ENCODE results near the gene YES1.
"Not testable (repeated sequence)": the region's sequence is repeated elsewhere in the genome, so short reads cannot be mapped to it uniquely, and the experiment has no call there.

The YES1 gene

DNA sequence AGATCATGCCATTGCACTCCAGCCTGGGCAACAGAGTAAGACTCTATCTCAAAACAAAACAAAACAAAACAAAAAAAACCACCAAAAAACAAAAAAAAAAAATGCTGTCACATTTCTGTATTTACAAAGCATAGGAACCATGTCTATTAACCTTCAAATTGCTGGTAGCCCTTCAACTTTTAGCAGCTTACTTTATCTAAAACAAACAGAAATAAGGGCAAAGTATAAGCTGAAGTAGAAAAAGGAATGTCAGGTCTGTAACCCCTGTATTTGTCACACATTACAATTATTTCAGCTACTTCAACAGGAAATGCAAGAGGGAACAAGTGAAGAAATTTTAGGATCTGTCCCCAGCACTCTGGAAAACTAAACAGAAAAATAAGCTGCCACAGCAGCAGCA, 129.2 kb downstream of the YES1 start:
- Histone ChIP-seq H3K27ac (replicated peaks) (no peak overlapping the region), H3K4me3 (replicated peaks; ENCODE audit: insufficient read depth, low read length) (no peak overlapping the region), H3K27me3 (ENCODE audit: insufficient read depth, poor library complexity, severe bottlenecking) (no peaks in the 10 kb centered on the region)
- no peak for TF ChIP-seq POLR2AphosphoS5 (IDR thresholded peaks at IDR 0.05; ENCODE audit: low read depth)
- no peak for DNase-seq (ENCODE audit: low read depth in 1 of 2, low spot score in 1 of 2)

DNA sequence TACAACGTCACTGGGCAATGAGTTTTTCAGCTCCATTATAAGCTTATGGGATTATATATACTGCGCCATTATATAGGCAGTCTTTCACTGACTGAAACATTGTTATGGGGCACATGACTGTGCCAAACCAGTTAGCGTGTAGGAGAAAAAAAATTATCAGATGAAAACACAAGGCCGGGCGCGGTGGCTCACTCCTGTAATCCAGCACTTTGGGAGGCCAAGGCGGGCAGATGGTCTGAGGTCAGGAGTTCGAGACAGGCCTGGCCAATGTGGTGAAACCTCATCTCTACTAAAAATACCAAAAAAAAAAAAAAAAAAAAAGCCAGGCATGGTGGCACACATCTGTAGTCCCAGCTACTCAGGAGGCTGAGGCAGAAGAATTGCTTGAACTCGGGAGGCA, 129.6 kb downstream of the YES1 start:
- not testable (repeated sequence) for H3K27me3 ChIP-seq (ENCODE audit: insufficient read depth, poor library complexity, severe bottlenecking); H3K27ac ChIP-seq (replicated peaks); H3K4me3 ChIP-seq (replicated peaks; ENCODE audit: insufficient read depth, low read length); DNase-seq (ENCODE audit: low read depth in 1 of 2, low spot score in 1 of 2)

DNA sequence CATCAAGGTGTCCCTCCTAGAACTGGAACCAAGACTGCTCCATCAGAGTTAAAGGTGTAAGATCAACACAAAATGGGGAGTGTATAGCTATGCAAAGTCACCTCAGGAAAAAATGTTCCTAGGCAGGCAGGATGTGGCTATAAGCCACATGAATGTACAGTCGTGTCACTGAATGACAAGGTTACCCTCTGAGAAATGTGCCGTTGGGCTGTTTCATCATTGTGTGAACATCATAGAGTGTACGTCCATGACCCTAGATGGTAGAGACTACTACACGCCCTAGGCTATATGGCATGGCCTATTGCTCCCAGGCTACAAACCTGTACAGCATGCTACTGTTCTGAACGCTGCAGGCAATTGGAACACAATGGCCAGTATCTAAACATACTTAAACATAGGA, 130.1 kb downstream of the YES1 start:
- Histone ChIP-seq H3K4me3 (replicated peaks; ENCODE audit: insufficient read depth, low read length) (no peak overlapping the region), H3K27ac (replicated peaks) (no peak overlapping the region), H3K27me3 (ENCODE audit: insufficient read depth, poor library complexity, severe bottlenecking) (no peaks in the 10 kb centered on the region)
- no peak for DNase-seq (ENCODE audit: low read depth in 1 of 2, low spot score in 1 of 2)
- TF ChIP-seq, protein P1, sequence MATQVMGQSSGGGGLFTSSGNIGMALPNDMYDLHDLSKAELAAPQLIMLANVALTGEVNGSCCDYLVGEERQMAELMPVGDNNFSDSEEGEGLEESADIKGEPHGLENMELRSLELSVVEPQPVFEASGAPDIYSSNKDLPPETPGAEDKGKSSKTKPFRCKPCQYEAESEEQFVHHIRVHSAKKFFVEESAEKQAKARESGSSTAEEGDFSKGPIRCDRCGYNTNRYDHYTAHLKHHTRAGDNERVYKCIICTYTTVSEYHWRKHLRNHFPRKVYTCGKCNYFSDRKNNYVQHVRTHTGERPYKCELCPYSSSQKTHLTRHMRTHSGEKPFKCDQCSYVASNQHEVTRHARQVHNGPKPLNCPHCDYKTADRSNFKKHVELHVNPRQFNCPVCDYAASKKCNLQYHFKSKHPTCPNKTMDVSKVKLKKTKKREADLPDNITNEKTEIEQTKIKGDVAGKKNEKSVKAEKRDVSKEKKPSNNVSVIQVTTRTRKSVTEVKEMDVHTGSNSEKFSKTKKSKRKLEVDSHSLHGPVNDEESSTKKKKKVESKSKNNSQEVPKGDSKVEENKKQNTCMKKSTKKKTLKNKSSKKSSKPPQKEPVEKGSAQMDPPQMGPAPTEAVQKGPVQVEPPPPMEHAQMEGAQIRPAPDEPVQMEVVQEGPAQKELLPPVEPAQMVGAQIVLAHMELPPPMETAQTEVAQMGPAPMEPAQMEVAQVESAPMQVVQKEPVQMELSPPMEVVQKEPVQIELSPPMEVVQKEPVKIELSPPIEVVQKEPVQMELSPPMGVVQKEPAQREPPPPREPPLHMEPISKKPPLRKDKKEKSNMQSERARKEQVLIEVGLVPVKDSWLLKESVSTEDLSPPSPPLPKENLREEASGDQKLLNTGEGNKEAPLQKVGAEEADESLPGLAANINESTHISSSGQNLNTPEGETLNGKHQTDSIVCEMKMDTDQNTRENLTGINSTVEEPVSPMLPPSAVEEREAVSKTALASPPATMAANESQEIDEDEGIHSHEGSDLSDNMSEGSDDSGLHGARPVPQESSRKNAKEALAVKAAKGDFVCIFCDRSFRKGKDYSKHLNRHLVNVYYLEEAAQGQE (IDR thresholded peaks at IDR 0.05; ENCODE audit: insufficient replicate concordance, low read depth): no peak
- TF ChIP-seq SPI1 (IDR thresholded peaks at IDR 0.05; ENCODE audit: borderline replicate concordance, low read depth) (no peak), POLR2AphosphoS5 (IDR thresholded peaks at IDR 0.05; ENCODE audit: low read depth) (no peak), GABPA (IDR thresholded peaks at IDR 0.05; ENCODE audit: low read depth) (no peak)
- TF ChIP-seq, protein P2, sequence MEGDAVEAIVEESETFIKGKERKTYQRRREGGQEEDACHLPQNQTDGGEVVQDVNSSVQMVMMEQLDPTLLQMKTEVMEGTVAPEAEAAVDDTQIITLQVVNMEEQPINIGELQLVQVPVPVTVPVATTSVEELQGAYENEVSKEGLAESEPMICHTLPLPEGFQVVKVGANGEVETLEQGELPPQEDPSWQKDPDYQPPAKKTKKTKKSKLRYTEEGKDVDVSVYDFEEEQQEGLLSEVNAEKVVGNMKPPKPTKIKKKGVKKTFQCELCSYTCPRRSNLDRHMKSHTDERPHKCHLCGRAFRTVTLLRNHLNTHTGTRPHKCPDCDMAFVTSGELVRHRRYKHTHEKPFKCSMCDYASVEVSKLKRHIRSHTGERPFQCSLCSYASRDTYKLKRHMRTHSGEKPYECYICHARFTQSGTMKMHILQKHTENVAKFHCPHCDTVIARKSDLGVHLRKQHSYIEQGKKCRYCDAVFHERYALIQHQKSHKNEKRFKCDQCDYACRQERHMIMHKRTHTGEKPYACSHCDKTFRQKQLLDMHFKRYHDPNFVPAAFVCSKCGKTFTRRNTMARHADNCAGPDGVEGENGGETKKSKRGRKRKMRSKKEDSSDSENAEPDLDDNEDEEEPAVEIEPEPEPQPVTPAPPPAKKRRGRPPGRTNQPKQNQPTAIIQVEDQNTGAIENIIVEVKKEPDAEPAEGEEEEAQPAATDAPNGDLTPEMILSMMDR (IDR thresholded peaks at IDR 0.05; ENCODE audit: insufficient read depth, low read length): no peak

DNA sequence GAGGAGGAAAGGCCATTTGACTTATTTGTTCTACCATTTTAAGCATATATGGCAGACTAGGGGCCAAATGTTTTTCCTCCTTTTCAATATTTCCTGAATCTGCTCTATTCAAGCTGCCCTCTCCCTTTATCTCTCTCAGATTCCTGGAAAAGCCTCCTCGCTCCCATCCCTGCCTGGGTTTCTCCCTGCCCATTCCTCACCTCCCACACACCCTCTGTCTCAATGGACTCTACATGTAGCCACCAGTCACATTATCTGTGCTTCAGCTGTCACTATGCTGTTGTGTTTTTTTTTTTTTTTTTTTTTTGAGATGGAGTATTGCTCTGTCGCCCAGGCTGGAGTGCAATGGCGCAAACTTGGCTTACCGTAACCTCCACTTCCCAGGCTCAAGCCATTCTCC, 131.7 kb downstream of the YES1 start:
- no peak overlapping the region for H3K27ac ChIP-seq (replicated peaks)
- H3K4me3 ChIP-seq (replicated peaks; ENCODE audit: insufficient read depth, low read length): no peak overlapping the region
- no peak for TF ChIP-seq SPI1 (IDR thresholded peaks at IDR 0.05; ENCODE audit: borderline replicate concordance, low read depth)
- TF ChIP-seq, protein P1 (IDR thresholded peaks at IDR 0.05; ENCODE audit: insufficient replicate concordance, low read depth): no peak
- TF ChIP-seq GABPA (IDR thresholded peaks at IDR 0.05; ENCODE audit: low read depth): no peak
- TF ChIP-seq, protein P2 (IDR thresholded peaks at IDR 0.05; ENCODE audit: insufficient read depth, low read length): no peak
- TF ChIP-seq POLR2AphosphoS5 (IDR thresholded peaks at IDR 0.05; ENCODE audit: low read depth): no peak
- H3K27me3 ChIP-seq (ENCODE audit: insufficient read depth, poor library complexity, severe bottlenecking): no peaks in the 10 kb centered on the region
- DNase-seq (ENCODE audit: low read depth in 1 of 2, low spot score in 1 of 2): no peak

DNA sequence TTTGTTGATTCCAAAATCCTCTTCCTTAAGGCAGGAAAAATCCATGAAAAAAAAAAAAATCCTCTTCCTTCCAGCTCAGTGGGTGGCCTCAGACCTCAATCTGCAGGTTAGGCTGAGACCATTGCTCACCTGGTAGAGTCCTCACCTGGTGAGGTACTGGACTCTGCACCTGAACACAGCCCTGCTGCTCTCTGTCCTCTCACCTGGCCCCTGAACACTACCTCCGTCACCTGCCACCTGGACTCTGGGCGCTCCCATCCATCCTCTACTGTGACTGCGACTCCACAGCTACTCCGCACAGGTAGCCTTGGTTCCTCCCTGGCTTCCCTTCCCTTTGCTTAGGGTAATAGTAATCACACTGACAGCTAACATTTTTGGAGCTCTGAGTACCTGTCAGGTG, 132.5 kb downstream of the YES1 start:
- TF ChIP-seq POLR2AphosphoS5 (IDR thresholded peaks at IDR 0.05; ENCODE audit: low read depth): no peak
- TF ChIP-seq, protein P2 (IDR thresholded peaks at IDR 0.05; ENCODE audit: insufficient read depth, low read length): no peak
- TF ChIP-seq SPI1 (IDR thresholded peaks at IDR 0.05; ENCODE audit: borderline replicate concordance, low read depth): no peak
- no peak for TF ChIP-seq GABPA (IDR thresholded peaks at IDR 0.05; ENCODE audit: low read depth)
- H3K27ac ChIP-seq (replicated peaks): no peak overlapping the region
- H3K4me3 ChIP-seq (replicated peaks; ENCODE audit: insufficient read depth, low read length): no peak overlapping the region
- H3K27me3 ChIP-seq (ENCODE audit: insufficient read depth, poor library complexity, severe bottlenecking): no peaks in the 10 kb centered on the region
- no peak for DNase-seq (ENCODE audit: low read depth in 1 of 2, low spot score in 1 of 2)
